H1 (cell line): ENCODE data around the gene DHRS7B. TPM values are rescaled to one million over a fixed set of nuclear protein-coding genes. Genes with fewer than 3 reads are reported as not detected.

Experiments
- CTCF ChIA-PET: fragments of 300-600 bp; sonication (Branson Sonifier 250); formaldehyde crosslinking; loops from one replicate; lab custom pipeline; 2021; ENCODE audit not compliant: partially characterized antibody; lab: Charles Lee
- POLR2A ChIA-PET: fragments of 300-600 bp; sonication (Branson Sonifier 250); formaldehyde crosslinking; loops from one replicate; lab custom pipeline; 2021; ENCODE audit warnings: inconsistent platforms; ENCODE audit not compliant: partially characterized antibody; lab: Charles Lee
- DNase-seq, 2 experiments: peaks; one replicate each; pipeline versions ENCODE4 v3.0.0 to v3.0.0-alpha.2; 2010 to 2022; ENCODE audit warnings: low spot score in 2 of 2, low read depth in 1 of 2, mixed read lengths in 1 of 2
- FAIRE-seq: peaks from 2 replicates; lab custom pipeline; 2011; peaks lifted over from hg19 to GRCh38; lab: Jason Lieb, UNC
- H2AFZ ChIP-seq: 2 replicates; pipeline ENCODE4 v1.8.1; 2012; ENCODE audit warnings: low read length, inconsistent platforms
- H2AK5ac ChIP-seq: 2 replicates; pipeline ENCODE4 v1.6.1; 2013; ENCODE audit warnings: low read depth, low read length
- H2BK120ac ChIP-seq: replicated peaks from 2 replicates; pipeline ENCODE3; 2013; ENCODE audit warnings: low read depth, low read length, inconsistent platforms
- H2BK12ac ChIP-seq: 2 replicates; pipeline ENCODE4 v1.6.1; 2013; ENCODE audit warnings: low read depth, low read length
- H2BK15ac ChIP-seq: 2 replicates; pipeline ENCODE4 v1.6.1; 2013; ENCODE audit warnings: low read length
- H2BK20ac ChIP-seq: 2 replicates; pipeline ENCODE4 v1.6.1; 2013; ENCODE audit warnings: low read length
- H2BK5ac ChIP-seq: 2 replicates; pipeline ENCODE4 v1.6.1; 2013; ENCODE audit warnings: low read depth, low read length
- H3K14ac ChIP-seq: 2 replicates; pipeline ENCODE4 v1.6.1; 2013; ENCODE audit warnings: inconsistent platforms; ENCODE audit not compliant: insufficient read length
- H3K18ac ChIP-seq: 2 replicates; pipeline ENCODE4 v1.6.1; 2013; ENCODE audit warnings: low read length; ENCODE audit errors: extremely low read depth
- H3K23ac ChIP-seq: 2 replicates; pipeline ENCODE4 v1.6.1; 2013; ENCODE audit warnings: inconsistent platforms; ENCODE audit not compliant: insufficient read length
- H3K23me2 ChIP-seq: 2 replicates; pipeline ENCODE4 v1.6.1; 2013; ENCODE audit warnings: low read depth, low read length
- H3K27ac ChIP-seq: 2 replicates; pipeline ENCODE4 v1.6.1; 2011; ENCODE audit warnings: low read depth, low read length, inconsistent platforms
- H3K27me3 ChIP-seq, 4 experiments: replicated peaks in 1 of 4; 1 replicate in 1 of 4; 2 replicates in 3 of 4; pipeline versions ENCODE4 v1.6.1 to v1.8.1; 2011 to 2013; ENCODE audit warnings: low read length in 3 of 4, mild to moderate bottlenecking in 3 of 4, inconsistent platforms in 2 of 4, mixed read lengths in 2 of 4, moderate library complexity in 1 of 4; ENCODE audit not compliant: control insufficient read depth in 3 of 4, insufficient read depth in 3 of 4; ENCODE audit errors: extremely low read depth in 1 of 4
- H3K36me3 ChIP-seq, 4 experiments: 2 replicates each; pipeline versions ENCODE4 v1.6.1 to v1.8.1; 2011 to 2013; ENCODE audit warnings: mild to moderate bottlenecking in 4 of 4, low read length in 3 of 4, moderate library complexity in 2 of 4, control low read depth in 1 of 4, inconsistent platforms in 1 of 4; ENCODE audit not compliant: insufficient read depth in 4 of 4, control insufficient read depth in 2 of 4
- H3K4ac ChIP-seq: replicated peaks from 2 replicates; pipeline ENCODE3; 2013; ENCODE audit warnings: low read length, low read depth, mixed read lengths, inconsistent platforms; ENCODE audit not compliant: insufficient read length
- H3K4me1 ChIP-seq, 4 experiments: replicated peaks in 1 of 4; 1 replicate in 1 of 4; 2 replicates in 3 of 4; pipeline versions ENCODE4 v1.6.1 to v1.8.1; 2011 to 2013; ENCODE audit warnings: low read length in 3 of 4, inconsistent platforms in 2 of 4, mixed read lengths in 1 of 4; ENCODE audit not compliant: insufficient read depth in 4 of 4, control insufficient read depth in 3 of 4
- H3K4me2 ChIP-seq, 2 experiments: 2 replicates each; pipeline versions ENCODE4 v1.6.1 to v1.8.1; 2011 to 2013; ENCODE audit warnings: low read depth in 2 of 2, low read length in 2 of 2, control low read depth in 1 of 2, inconsistent platforms in 1 of 2, mild to moderate bottlenecking in 1 of 2; ENCODE audit not compliant: insufficient read depth in 1 of 2
- H3K4me3 ChIP-seq, 4 experiments: fragments of 200-600, 300-600 bp in 1 of 4; sonication (generic), shearing (Covaris generic), sonication (Bioruptor Twin) in 1 of 4; 2 replicates each; pipeline versions ENCODE4 v1.5.1 to v1.8.1; 2011 to 2016; ENCODE audit warnings: low read length in 4 of 4, low read depth in 3 of 4, control low read depth in 2 of 4, inconsistent platforms in 2 of 4, mild to moderate bottlenecking in 2 of 4, mixed read lengths in 1 of 4, moderate library complexity in 1 of 4; ENCODE audit not compliant: insufficient read depth in 2 of 4; ENCODE audit errors: extremely low read depth in 1 of 4
- H3K56ac ChIP-seq: replicated peaks from 2 replicates; pipeline ENCODE3; 2013; ENCODE audit warnings: low read depth, mild to moderate bottlenecking, mixed read lengths, low read length, inconsistent platforms; ENCODE audit not compliant: insufficient read length
- H3K79me1 ChIP-seq: 2 replicates; pipeline ENCODE4 v1.6.1; 2013; ENCODE audit warnings: low read depth, low read length, control low read depth
- H3K79me2 ChIP-seq, 2 experiments: 2 replicates each; pipeline versions ENCODE4 v1.6.1 to v1.8.1; 2012 to 2013; ENCODE audit warnings: low read length in 2 of 2, mild to moderate bottlenecking in 2 of 2, inconsistent platforms in 1 of 2; ENCODE audit not compliant: insufficient read depth in 2 of 2, control insufficient read depth in 1 of 2
- H3K9ac ChIP-seq, 4 experiments: replicated peaks in 1 of 4; 1 replicate in 1 of 4; 2 replicates in 3 of 4; pipeline versions ENCODE4 v1.6.1 to v1.8.1; 2011 to 2013; ENCODE audit warnings: low read depth in 3 of 4, low read length in 3 of 4, control low read depth in 2 of 4, mild to moderate bottlenecking in 2 of 4, moderate library complexity in 2 of 4, inconsistent platforms in 1 of 4; ENCODE audit errors: extremely low read depth in 1 of 4
- H3K9me3 ChIP-seq, 2 experiments: 2 replicates each; pipeline versions ENCODE4 v1.6.1 to v1.8.1; 2012 to 2013; ENCODE audit warnings: mild to moderate bottlenecking in 2 of 2, moderate library complexity in 2 of 2, control low read depth in 1 of 2, inconsistent platforms in 1 of 2, low read depth in 1 of 2, low read length in 1 of 2, mixed read lengths in 1 of 2; ENCODE audit not compliant: insufficient read depth in 2 of 2
- H4K20me1 ChIP-seq, 2 experiments: replicated peaks in 1 of 2; 2 replicates each; pipeline versions ENCODE3 to v1.8.1; 2011 to 2013; ENCODE audit warnings: inconsistent platforms in 2 of 2, low read length in 2 of 2, mild to moderate bottlenecking in 1 of 2; ENCODE audit not compliant: insufficient read depth in 2 of 2, control insufficient read depth in 1 of 2
- H4K5ac ChIP-seq: 2 replicates; pipeline ENCODE4 v1.6.1; 2013; ENCODE audit warnings: low read length, low read depth, mixed read lengths, inconsistent platforms; ENCODE audit not compliant: insufficient read length
- H4K8ac ChIP-seq: 2 replicates; pipeline ENCODE4 v1.8.0; 2013; ENCODE audit warnings: mild to moderate bottlenecking, moderate library complexity, low read length, inconsistent platforms; ENCODE audit not compliant: insufficient read depth; ENCODE audit errors: extremely low read depth
- H4K91ac ChIP-seq: replicated peaks from 2 replicates; pipeline ENCODE3; 2013; ENCODE audit warnings: low read length, mixed read lengths, inconsistent platforms; ENCODE audit not compliant: insufficient read length
- SIN3A ChIP-seq, 2 experiments: IDR thresholded peaks in 1 of 2; conservative IDR thresholded peaks in 1 of 2; 2 replicates each; pipeline ENCODE4 v1.6.1; 2011 to 2012; ENCODE audit warnings: low read length in 2 of 2, improper control_type of control experiment in 1 of 2, low read depth in 1 of 2, mild to moderate bottlenecking in 1 of 2
- SP1 ChIP-seq: IDR thresholded peaks from 2 replicates; pipeline ENCODE4 v1.6.1; 2011; ENCODE audit warnings: low read depth, low read length
- WGBS, 2 experiments: shearing (Covaris generic) in 1 of 2; methylation state at CpG; one replicate each; pipeline versions ENCODE4 v1.1.6 to v1.1.7; 2013 to 2015; ENCODE audit warnings: low lambda C conversion rate in 2 of 2, mixed read lengths in 2 of 2, inconsistent platforms in 1 of 2, low coverage in 1 of 2, missing lambda C conversion rate in 1 of 2; ENCODE audit not compliant: insufficient replicate concordance in 2 of 2, insufficient coverage in 1 of 2, insufficient read length in 1 of 2; ENCODE audit errors: extremely low coverage in 1 of 2, missing lambda C conversion rate in 1 of 2; 5-methylcytosine and 5-hydroxymethylcytosine counted together
- polyA plus RNA-seq, 7 experiments: library from polyadenylated mRNA; depleted of rRNA in 3 of 7; stranded (reverse) in 5 of 7; unstranded in 2 of 7; fragments of >200 nt in 5 of 7; fragments of 200-250 nt in 2 of 7; gene quantifications; 1 replicate in 5 of 7; 2 replicates in 1 of 7; 4 replicates in 1 of 7; pipeline versions ENCODE4 v1.2.1 to v1.2.3, GENCODE V29; 2011 to 2013; ENCODE audit warnings: missing spikeins in 2 of 7, mixed read lengths in 2 of 7
- total RNA-seq: library from RNA; stranded (reverse); fragmentation: NEBNext Ultra II Directional; extraction: Animal tissue kit (Norgen Biotek cat#: 25700); gene quantifications from 2 replicates; pipeline ENCODE4 v1.2.1, GENCODE V29; 2021

Gene DHRS7B
- total and polyA plus RNA-seq, 2 of the 8 experiments (the other 6 are each of a cell fraction or from before 2014, with no cell fraction given), result 11.0 to 27.9 TPM

GRCh38 chr17:21113049-21113690 lies 13.6 kb upstream of the DHRS7B start:
- Histone ChIP-seq H3K79me2 (no peaks in the 10 kb centered on the region), H4K8ac (no peak overlapping the region), H3K36me3 (no peaks in the 10 kb centered on the region), H4K20me1 (no peaks in the 10 kb centered on the region), H2AK5ac (no peak overlapping the region), H3K79me1 (no peaks in the 10 kb centered on the region), H3K4me3 (no peak overlapping the region), H3K23me2 (no peaks in the 10 kb centered on the region), H3K4ac (no peak overlapping the region), H3K27ac (no peak overlapping the region), H2BK20ac (no peak overlapping the region), H2BK12ac (no peak overlapping the region), H2BK5ac (no peak overlapping the region), H3K18ac (no peak overlapping the region), H3K9me3 (no peaks in the 10 kb centered on the region), H3K9ac (no peak overlapping the region), H2AFZ (no peak overlapping the region), H3K56ac (no peak overlapping the region), H3K27me3 (no peaks in the 10 kb centered on the region), H4K91ac (no peak overlapping the region), H3K14ac (no peak overlapping the region), H3K4me2 (no peak overlapping the region), H2BK15ac (no peak overlapping the region), H3K23ac (no peak overlapping the region), H3K4me1 (peaks cover 0 to 6% (median 2%) of the 10 kb centered on the region in 4 experiments; a peak in 3 of 7 replicates), H2BK120ac (no peak overlapping the region), H4K5ac (no peak overlapping the region)
- ChIA-PET POLR2A (no interaction called here), CTCF (interaction anchor here (0.9 kb wide), 1 partner anchor 14 kb away, joined by 4 read pairs; no protein-coding TSS in a partner anchor)
- WGBS, 2 experiments, result 90% methylated on average over 5 of the region's 5 CpGs; no CpG with 5 or more reads in 1 of the 2 experiments
- TF ChIP-seq SP1 (no peak), SIN3A (conservative IDR thresholded peaks at IDR 0.05 in 1 of 2, IDR thresholded peaks at IDR 0.05 in 1 of 2; ENCODE audit: low read depth in 1 of 2, low read length in 2 of 2) (no peak)
- FAIRE-seq (no peak), DNase-seq (no peak)
